GM23338 (cell line): ENCODE data around the gene CCDC157. TPM values are rescaled to one million over a fixed set of nuclear protein-coding genes. Genes with fewer than 3 reads are reported as not detected.

Source experiments
- ATAC-seq: fragments of 200-7000 bp; cut with Tn5 transposase; 3 replicates; pipeline ENCODE4 v1.9.1; 2020
- DNase-seq: peaks from one replicate; pipeline ENCODE4 v3.0.0-alpha.2; 2015; ENCODE audit warnings: low spot score
- H2AFZ ChIP-seq: fragments of 200-600 bp; sonication (generic); 2 replicates; pipeline ENCODE4 v1.8.0; 2016; ENCODE audit warnings: antibody characterized with exemption, mild to moderate bottlenecking, moderate library complexity
- H3F3A ChIP-seq: fragments of 200-600 bp; sonication (generic); replicated peaks from 2 replicates; pipeline ENCODE4 v1.8.0; 2017; ENCODE audit warnings: antibody characterized with exemption, mixed run types, low read depth
- H3K27ac ChIP-seq: fragments of 200-600 bp; sonication (generic); 2 replicates; pipeline ENCODE4 v1.6.1; 2016; ENCODE audit warnings: low read depth
- H3K27me3 ChIP-seq: fragments of 200-600 bp; sonication (generic); 2 replicates; pipeline ENCODE4 v1.8.0; 2016; ENCODE audit warnings: mild to moderate bottlenecking, mixed run types, moderate library complexity; ENCODE audit not compliant: insufficient read depth
- H3K36me3 ChIP-seq: fragments of 200-600 bp; sonication (generic); 2 replicates; pipeline ENCODE4 v1.8.0; 2016; ENCODE audit warnings: mild to moderate bottlenecking; ENCODE audit not compliant: insufficient read depth
- H3K4me1 ChIP-seq: fragments of 200-600 bp; sonication (generic); 2 replicates; pipeline ENCODE4 v1.8.0; 2016; ENCODE audit warnings: mild to moderate bottlenecking, moderate library complexity; ENCODE audit not compliant: insufficient read depth
- H3K4me2 ChIP-seq: fragments of 200-600 bp; sonication (generic); 2 replicates; pipeline ENCODE4 v1.7.1; 2017; ENCODE audit warnings: mixed run types
- H3K4me3 ChIP-seq: fragments of 200-600 bp; sonication (generic); 2 replicates; pipeline ENCODE4 v1.6.1; 2016; ENCODE audit warnings: mixed run types
- H3K79me2 ChIP-seq: fragments of 200-600 bp; sonication (generic); replicated peaks from 2 replicates; pipeline ENCODE4 v1.8.0; 2017; ENCODE audit warnings: mild to moderate bottlenecking; ENCODE audit not compliant: insufficient read depth
- H3K9me2 ChIP-seq: fragments of 200-600 bp; sonication (generic); 2 replicates; pipeline ENCODE4 v1.8.0; 2017; ENCODE audit not compliant: insufficient read depth
- H4K20me1 ChIP-seq: fragments of 200-600 bp; sonication (generic); replicated peaks from 2 replicates; pipeline ENCODE4 v1.8.0; 2017; ENCODE audit warnings: mild to moderate bottlenecking; ENCODE audit not compliant: insufficient read depth
- H3K27ac Mint-ChIP-seq: 2 replicates; pipeline ENCODE4 v1.8.0; 2020; ENCODE audit warnings: inconsistent platforms, mild to moderate bottlenecking, moderate library complexity, mixed read lengths
- H3K27me3 Mint-ChIP-seq: 3 replicates; pipeline ENCODE4 v1.8.0; 2022; ENCODE audit warnings: low read depth, mild to moderate bottlenecking, moderate library complexity, mixed read lengths, inconsistent platforms; ENCODE audit not compliant: insufficient read depth, poor library complexity
- H3K36me3 Mint-ChIP-seq: 3 replicates; pipeline ENCODE4 v1.8.0; 2021; ENCODE audit warnings: low read depth, mild to moderate bottlenecking, inconsistent platforms, moderate library complexity, mixed read lengths
- H3K4me1 Mint-ChIP-seq: 3 replicates; pipeline ENCODE4 v1.8.0; 2020; ENCODE audit warnings: mild to moderate bottlenecking, inconsistent platforms, mixed read lengths
- H3K4me3 Mint-ChIP-seq: 3 replicates; pipeline ENCODE4 v1.8.0; 2021; ENCODE audit warnings: moderate library complexity, mild to moderate bottlenecking, inconsistent platforms, mixed read lengths
- H3K9me3 Mint-ChIP-seq: 3 replicates; pipeline ENCODE4 v1.8.0; 2020; ENCODE audit warnings: moderate library complexity, mild to moderate bottlenecking, inconsistent platforms, mixed read lengths
- CREB1 ChIP-seq: fragments of 250-450 bp; sonication (Bioruptor Pico); IDR thresholded peaks from 2 replicates; pipeline ENCODE4 v1.5.0; 2020; ENCODE audit warnings: low read depth, mild to moderate bottlenecking, moderate library complexity
- EZH2 ChIP-seq: fragments of 200-600 bp; sonication (generic); IDR thresholded peaks from one replicate; pipeline ENCODE4 v1.8.0; 2017; ENCODE audit warnings: antibody characterized with exemption, mild to moderate bottlenecking, low read depth; ENCODE audit not compliant: unreplicated experiment
- EZH2phosphoT487 ChIP-seq: fragments of 200-600 bp; sonication (generic); IDR thresholded peaks from one replicate; pipeline ENCODE4 v1.8.1; 2018; ENCODE audit warnings: antibody characterized with exemption; ENCODE audit not compliant: unreplicated experiment
- JUNB ChIP-seq: IDR thresholded peaks from one replicate; pipeline ENCODE4 v1.6.1; 2016; ENCODE audit warnings: antibody characterized with exemption; ENCODE audit not compliant: unreplicated experiment
- NANOG ChIP-seq: IDR thresholded peaks from 2 replicates; pipeline ENCODE4 v1.6.1; 2016; ENCODE audit warnings: antibody characterized with exemption, borderline replicate concordance
- POLR2AphosphoS5 ChIP-seq: IDR thresholded peaks from 2 replicates; pipeline ENCODE4 v1.6.1; 2016; ENCODE audit warnings: antibody characterized with exemption, low read depth
- ZNF114 ChIP-seq: fragments of 250-450 bp; sonication (Bioruptor Pico); IDR thresholded peaks from 2 replicates; pipeline ENCODE4 v1.5.0; 2020; ENCODE audit warnings: mild to moderate bottlenecking, moderate library complexity
- ZNF331 ChIP-seq: fragments of 250-450 bp; sonication (Bioruptor Pico); IDR thresholded peaks from 2 replicates; pipeline ENCODE4 v1.5.0; 2020; ENCODE audit warnings: low read depth, mild to moderate bottlenecking, moderate library complexity
- polyA plus RNA-seq: library from polyadenylated mRNA; unstranded; fragments of >200 nt; fragmentation: Nextera tagmentation; extraction: Ambion mirVana; gene quantifications from 2 replicates; pipeline ENCODE4 v1.2.1, GENCODE V29; 2016
- total RNA-seq: library from RNA; depleted of rRNA; stranded (reverse); fragments of >200 nt; shearing (Covaris generic); gene quantifications from 2 replicates; pipeline ENCODE4 v1.2.3, GENCODE V29; 2014
- TF ChIP-seq, protein P1 (sequence below), 2 experiments: fragments of 200-600 bp in 1 of 2; sonication (generic) in 1 of 2; conservative IDR thresholded peaks; 2 replicates each; pipeline versions ENCODE4 v1.5.1 to v1.6.1; 2016 to 2017; ENCODE audit warnings: antibody characterized with exemption in 2 of 2, low read depth in 2 of 2, mild to moderate bottlenecking in 2 of 2, moderate library complexity in 1 of 2
- TF ChIP-seq, protein P2 (sequence below): IDR thresholded peaks from 2 replicates; pipeline ENCODE4 v1.6.1; 2016; ENCODE audit warnings: antibody characterized with exemption
- TF ChIP-seq, protein P3 (sequence below): IDR thresholded peaks from one replicate; pipeline ENCODE4 v1.6.1; 2018; ENCODE audit warnings: antibody characterized with exemption; ENCODE audit not compliant: unreplicated experiment
- TF ChIP-seq, protein P4 (sequence below): fragments of 250-450 bp; sonication (Bioruptor Pico); IDR thresholded peaks from 2 replicates; pipeline ENCODE4 v1.5.0; 2020; ENCODE audit warnings: mild to moderate bottlenecking, moderate library complexity

The CCDC157 gene
- total and polyA plus RNA-seq, 2 experiments from 2014 or later: 3.8 to 7.9 TPM

DNA sequence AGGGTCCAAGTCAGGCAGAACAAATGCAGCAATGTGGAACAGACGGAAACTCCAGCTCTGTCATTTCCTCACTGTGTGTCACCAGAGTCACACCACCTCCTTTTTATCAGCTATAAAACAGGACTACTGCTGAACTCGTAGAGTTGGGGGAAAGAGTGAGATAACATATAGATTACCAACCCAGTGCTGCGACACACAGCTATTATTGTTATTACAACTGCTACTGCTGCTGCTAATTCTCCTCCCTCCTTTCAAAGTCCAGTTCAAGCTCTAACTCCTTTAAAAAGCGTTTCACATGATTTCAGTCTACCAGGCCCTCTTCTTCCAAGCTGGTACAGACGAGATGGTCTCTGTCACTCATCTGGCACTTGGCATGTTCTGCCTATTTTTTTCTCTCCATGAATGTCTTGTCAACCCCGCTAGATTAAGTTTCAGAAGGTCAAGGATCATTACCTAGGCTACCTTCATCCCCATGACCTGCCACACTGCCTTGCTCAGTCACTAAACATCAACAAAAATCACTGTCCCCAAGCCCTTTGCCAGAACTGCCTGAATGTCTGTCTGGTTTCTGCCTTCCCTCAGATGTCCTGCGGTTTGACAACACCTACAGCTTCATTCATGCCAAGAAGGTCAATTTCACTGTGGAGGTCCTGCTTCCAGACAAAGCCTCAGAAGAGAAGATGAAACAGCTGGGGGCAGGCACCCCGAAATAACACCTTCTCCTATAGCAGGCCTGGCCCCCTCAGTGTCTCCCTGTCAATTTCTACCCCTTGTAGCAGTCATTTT lies 65.1 kb downstream of the CCDC157 start:
- Histone ChIP-seq H3K36me3 (no peaks in the 10 kb centered on the region), H3K79me2 (peaks cover 5% of the 10 kb centered on the region; the same call in 1 of the 2 replicates), H2AFZ (no peak overlapping the region), H3K4me1 (peaks cover 13% of the 10 kb centered on the region), H4K20me1 (no peaks in the 10 kb centered on the region), H3K27me3 (no peaks in the 10 kb centered on the region), H3K4me3 (peak overlapping the region; percentile 70), H3F3A (peaks cover 20% of the 10 kb centered on the region), H3K27ac (peak overlapping the region; percentile 92), H3K9me2 (no peaks in the 10 kb centered on the region), H3K4me2 (peak overlapping the region; percentile 99)
- H3K9me3 Mint-ChIP-seq: no peaks in the 10 kb centered on the region
- peak overlapping the region; percentile 96 for H3K27ac Mint-ChIP-seq
- ATAC-seq: no peak
- H3K4me3 Mint-ChIP-seq: peak overlapping the region; percentile 92
- TF ChIP-seq POLR2AphosphoS5 (no peak), EZH2phosphoT487 (no peak), ZNF114 (CRISPR knock-in tag) (no peak), ZNF331 (CRISPR knock-in tag) (no peak), EZH2 (no peak), NANOG (no peak), JUNB (no peak), CREB1 (no peak)
- TF ChIP-seq, protein P1, sequence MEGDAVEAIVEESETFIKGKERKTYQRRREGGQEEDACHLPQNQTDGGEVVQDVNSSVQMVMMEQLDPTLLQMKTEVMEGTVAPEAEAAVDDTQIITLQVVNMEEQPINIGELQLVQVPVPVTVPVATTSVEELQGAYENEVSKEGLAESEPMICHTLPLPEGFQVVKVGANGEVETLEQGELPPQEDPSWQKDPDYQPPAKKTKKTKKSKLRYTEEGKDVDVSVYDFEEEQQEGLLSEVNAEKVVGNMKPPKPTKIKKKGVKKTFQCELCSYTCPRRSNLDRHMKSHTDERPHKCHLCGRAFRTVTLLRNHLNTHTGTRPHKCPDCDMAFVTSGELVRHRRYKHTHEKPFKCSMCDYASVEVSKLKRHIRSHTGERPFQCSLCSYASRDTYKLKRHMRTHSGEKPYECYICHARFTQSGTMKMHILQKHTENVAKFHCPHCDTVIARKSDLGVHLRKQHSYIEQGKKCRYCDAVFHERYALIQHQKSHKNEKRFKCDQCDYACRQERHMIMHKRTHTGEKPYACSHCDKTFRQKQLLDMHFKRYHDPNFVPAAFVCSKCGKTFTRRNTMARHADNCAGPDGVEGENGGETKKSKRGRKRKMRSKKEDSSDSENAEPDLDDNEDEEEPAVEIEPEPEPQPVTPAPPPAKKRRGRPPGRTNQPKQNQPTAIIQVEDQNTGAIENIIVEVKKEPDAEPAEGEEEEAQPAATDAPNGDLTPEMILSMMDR (conservative IDR thresholded peaks at IDR 0.05; ENCODE audit: low read depth in 2 of 2): no peak
- TF ChIP-seq, protein P2, sequence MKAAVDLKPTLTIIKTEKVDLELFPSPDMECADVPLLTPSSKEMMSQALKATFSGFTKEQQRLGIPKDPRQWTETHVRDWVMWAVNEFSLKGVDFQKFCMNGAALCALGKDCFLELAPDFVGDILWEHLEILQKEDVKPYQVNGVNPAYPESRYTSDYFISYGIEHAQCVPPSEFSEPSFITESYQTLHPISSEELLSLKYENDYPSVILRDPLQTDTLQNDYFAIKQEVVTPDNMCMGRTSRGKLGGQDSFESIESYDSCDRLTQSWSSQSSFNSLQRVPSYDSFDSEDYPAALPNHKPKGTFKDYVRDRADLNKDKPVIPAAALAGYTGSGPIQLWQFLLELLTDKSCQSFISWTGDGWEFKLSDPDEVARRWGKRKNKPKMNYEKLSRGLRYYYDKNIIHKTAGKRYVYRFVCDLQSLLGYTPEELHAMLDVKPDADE: no peak
- TF ChIP-seq, protein P3, sequence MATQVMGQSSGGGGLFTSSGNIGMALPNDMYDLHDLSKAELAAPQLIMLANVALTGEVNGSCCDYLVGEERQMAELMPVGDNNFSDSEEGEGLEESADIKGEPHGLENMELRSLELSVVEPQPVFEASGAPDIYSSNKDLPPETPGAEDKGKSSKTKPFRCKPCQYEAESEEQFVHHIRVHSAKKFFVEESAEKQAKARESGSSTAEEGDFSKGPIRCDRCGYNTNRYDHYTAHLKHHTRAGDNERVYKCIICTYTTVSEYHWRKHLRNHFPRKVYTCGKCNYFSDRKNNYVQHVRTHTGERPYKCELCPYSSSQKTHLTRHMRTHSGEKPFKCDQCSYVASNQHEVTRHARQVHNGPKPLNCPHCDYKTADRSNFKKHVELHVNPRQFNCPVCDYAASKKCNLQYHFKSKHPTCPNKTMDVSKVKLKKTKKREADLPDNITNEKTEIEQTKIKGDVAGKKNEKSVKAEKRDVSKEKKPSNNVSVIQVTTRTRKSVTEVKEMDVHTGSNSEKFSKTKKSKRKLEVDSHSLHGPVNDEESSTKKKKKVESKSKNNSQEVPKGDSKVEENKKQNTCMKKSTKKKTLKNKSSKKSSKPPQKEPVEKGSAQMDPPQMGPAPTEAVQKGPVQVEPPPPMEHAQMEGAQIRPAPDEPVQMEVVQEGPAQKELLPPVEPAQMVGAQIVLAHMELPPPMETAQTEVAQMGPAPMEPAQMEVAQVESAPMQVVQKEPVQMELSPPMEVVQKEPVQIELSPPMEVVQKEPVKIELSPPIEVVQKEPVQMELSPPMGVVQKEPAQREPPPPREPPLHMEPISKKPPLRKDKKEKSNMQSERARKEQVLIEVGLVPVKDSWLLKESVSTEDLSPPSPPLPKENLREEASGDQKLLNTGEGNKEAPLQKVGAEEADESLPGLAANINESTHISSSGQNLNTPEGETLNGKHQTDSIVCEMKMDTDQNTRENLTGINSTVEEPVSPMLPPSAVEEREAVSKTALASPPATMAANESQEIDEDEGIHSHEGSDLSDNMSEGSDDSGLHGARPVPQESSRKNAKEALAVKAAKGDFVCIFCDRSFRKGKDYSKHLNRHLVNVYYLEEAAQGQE: no peak
- TF ChIP-seq, protein P4, sequence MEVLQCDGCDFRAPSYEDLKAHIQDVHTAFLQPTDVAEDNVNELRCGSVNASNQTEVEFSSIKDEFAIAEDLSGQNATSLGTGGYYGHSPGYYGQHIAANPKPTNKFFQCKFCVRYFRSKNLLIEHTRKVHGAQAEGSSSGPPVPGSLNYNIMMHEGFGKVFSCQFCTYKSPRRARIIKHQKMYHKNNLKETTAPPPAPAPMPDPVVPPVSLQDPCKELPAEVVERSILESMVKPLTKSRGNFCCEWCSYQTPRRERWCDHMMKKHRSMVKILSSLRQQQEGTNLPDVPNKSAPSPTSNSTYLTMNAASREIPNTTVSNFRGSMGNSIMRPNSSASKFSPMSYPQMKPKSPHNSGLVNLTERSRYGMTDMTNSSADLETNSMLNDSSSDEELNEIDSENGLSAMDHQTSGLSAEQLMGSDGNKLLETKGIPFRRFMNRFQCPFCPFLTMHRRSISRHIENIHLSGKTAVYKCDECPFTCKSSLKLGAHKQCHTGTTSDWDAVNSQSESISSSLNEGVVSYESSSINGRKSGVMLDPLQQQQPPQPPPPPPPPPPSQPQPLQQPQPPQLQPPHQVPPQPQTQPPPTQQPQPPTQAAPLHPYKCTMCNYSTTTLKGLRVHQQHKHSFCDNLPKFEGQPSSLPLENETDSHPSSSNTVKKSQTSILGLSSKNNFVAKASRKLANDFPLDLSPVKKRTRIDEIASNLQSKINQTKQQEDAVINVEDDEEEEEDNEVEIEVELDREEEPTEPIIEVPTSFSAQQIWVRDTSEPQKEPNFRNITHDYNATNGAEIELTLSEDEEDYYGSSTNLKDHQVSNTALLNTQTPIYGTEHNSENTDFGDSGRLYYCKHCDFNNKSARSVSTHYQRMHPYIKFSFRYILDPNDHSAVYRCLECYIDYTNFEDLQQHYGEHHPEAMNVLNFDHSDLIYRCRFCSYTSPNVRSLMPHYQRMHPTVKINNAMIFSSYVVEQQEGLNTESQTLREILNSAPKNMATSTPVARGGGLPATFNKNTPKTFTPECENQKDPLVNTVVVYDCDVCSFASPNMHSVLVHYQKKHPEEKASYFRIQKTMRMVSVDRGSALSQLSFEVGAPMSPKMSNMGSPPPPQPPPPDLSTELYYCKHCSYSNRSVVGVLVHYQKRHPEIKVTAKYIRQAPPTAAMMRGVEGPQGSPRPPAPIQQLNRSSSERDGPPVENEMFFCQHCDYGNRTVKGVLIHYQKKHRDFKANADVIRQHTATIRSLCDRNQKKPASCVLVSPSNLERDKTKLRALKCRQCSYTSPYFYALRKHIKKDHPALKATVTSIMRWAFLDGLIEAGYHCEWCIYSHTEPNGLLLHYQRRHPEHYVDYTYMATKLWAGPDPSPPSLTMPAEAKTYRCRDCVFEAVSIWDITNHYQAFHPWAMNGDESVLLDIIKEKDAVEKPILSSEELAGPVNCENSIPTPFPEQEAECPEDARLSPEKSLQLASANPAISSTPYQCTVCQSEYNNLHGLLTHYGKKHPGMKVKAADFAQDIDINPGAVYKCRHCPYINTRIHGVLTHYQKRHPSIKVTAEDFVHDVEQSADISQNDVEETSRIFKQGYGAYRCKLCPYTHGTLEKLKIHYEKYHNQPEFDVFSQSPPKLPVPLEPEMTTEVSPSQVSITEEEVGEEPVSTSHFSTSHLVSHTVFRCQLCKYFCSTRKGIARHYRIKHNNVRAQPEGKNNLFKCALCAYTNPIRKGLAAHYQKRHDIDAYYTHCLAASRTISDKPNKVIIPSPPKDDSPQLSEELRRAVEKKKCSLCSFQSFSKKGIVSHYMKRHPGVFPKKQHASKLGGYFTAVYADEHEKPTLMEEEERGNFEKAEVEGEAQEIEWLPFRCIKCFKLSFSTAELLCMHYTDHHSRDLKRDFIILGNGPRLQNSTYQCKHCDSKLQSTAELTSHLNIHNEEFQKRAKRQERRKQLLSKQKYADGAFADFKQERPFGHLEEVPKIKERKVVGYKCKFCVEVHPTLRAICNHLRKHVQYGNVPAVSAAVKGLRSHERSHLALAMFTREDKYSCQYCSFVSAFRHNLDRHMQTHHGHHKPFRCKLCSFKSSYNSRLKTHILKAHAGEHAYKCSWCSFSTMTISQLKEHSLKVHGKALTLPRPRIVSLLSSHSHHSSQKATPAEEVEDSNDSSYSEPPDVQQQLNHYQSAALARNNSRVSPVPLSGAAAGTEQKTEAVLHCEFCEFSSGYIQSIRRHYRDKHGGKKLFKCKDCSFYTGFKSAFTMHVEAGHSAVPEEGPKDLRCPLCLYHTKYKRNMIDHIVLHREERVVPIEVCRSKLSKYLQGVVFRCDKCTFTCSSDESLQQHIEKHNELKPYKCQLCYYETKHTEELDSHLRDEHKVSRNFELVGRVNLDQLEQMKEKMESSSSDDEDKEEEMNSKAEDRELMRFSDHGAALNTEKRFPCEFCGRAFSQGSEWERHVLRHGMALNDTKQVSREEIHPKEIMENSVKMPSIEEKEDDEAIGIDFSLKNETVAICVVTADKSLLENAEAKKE (CRISPR knock-in tag): no peak
- DNase-seq: no peak
- peaks cover 24% of the 10 kb centered on the region for H3K36me3 Mint-ChIP-seq
- H3K4me1 Mint-ChIP-seq: peaks cover 25% of the 10 kb centered on the region
- H3K27me3 Mint-ChIP-seq: peaks cover 17% of the 10 kb centered on the region
